Myometrial cell (primary cell): ENCODE results near the gene DDX18. TPM values are rescaled to one million over a fixed set of nuclear protein-coding genes. Genes with fewer than 3 reads are reported as not detected.

Experiments
- total RNA-seq: library from RNA; depleted of rRNA; stranded (reverse); fragments of >200 nt; gene quantifications from 2 replicates; pipeline ENCODE4 v1.2.3, GENCODE V29; 2015

The DDX18 gene
- total RNA-seq = 37.2 and 39.9 TPM in 2 replicates

DNA sequence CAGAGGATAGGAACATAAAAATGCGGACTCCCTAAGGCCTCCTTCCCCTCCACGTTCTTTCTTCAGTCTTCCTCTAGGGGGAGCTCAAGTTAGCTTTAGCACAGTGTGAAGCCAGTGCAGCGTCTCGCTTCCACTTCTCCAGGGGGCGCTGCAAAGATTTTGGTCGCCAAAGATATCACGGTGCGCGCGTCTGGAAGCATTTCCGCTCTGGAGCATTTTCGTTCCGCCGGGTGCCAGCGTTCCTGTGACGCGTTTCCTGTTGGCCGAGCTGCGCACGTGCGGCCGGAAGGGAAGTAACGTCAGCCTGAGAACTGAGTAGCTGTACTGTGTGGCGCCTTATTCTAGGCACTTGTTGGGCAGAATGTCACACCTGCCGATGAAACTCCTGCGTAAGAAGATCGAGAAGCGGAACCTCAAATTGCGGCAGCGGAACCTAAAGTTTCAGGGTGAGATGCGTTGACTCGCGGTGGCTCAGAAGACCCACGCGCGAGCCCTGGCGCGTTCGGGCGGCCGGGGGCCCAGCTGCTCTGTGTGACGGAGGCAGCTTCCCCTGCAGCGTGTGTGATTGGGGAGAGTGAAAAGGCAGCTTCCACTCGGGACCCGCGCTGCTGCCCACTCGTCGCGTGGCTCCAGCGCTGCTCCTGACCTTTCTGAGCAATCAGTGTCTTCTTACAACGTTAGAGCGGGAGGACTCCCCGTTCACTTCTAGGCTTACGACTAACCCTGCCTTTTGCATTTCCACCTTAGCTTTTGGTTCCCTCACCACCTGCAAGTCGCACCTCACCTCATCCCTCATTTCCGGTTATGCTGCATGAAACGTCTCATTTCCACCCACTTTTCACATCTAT lies at the start of gene DDX18:
Gene DDX18, plus strand, starts transcription at position 275 of the 848 bp plus-strand sequence. Its CDS starts 87 bp downstream, at position 362.

Other genes with a start within 250 kb of the DDX18 start
- 7.5 and 7.6 TPM in 2 replicates for gene CCDC93, start 199.4 kb downstream of the DDX18 start, total RNA-seq